Ascending aorta (tissue), 2 donors: ENCODE data around the gene CCN2. TPM values are rescaled to one million over a fixed set of nuclear protein-coding genes. Genes with fewer than 3 reads are reported as not detected.
"Not testable (repeated sequence)": the region's sequence is repeated elsewhere in the genome, so short reads cannot be mapped to it uniquely, and the experiment has no call there.

Experiments
- DNase-seq, 2 donors: peaks; one replicate each; pipeline ENCODE4 v3.0.0-alpha.2; 2019; ENCODE audit warnings: low spot score in 2 of 2
- H3K27ac ChIP-seq, 2 donors: fragments of 200-600 bp; sonication (generic); one replicate each; pipeline ENCODE4 v1.5.1; 2016 to 2017; ENCODE audit warnings: mild to moderate bottlenecking in 1 of 2
- H3K27me3 ChIP-seq: fragments of 200-600 bp; sonication (generic); one replicate; pipeline ENCODE4 v1.5.1; 2017
- H3K36me3 ChIP-seq, 2 donors: fragments of 200-600 bp; sonication (generic); one replicate each; pipeline ENCODE4 v1.5.1; 2016
- H3K4me1 ChIP-seq, 2 donors: fragments of 200-600 bp; sonication (generic); one replicate each; pipeline ENCODE4 v1.5.1; 2016 to 2017; ENCODE audit warnings: mild to moderate bottlenecking in 1 of 2
- H3K4me3 ChIP-seq, 2 donors: fragments of 200-600 bp; sonication (generic); one replicate each; pipeline ENCODE4 v1.5.1; 2016 to 2017; ENCODE audit warnings: mild to moderate bottlenecking in 1 of 2
- H3K9me3 ChIP-seq, 2 donors: fragments of 200-600 bp; sonication (generic); one replicate each; pipeline ENCODE4 v1.5.1; 2016
- CTCF ChIP-seq, 3 experiments: fragments of 200-600 bp in 2 of 3; fragments of 450-650 bp in 1 of 3; sonication (generic) in 2 of 3; IDR thresholded peaks; one replicate each; pipeline ENCODE4 v1.5.1; 2016 to 2019; ENCODE audit warnings: antibody characterized with exemption in 3 of 3, mild to moderate bottlenecking in 1 of 3, moderate library complexity in 1 of 3
- intact Hi-C: fragments of 100-400 bp; cut with DNase I; formaldehyde crosslinking; loops from one replicate; pipeline ENCODE4 v1.15.1; 2023
- total RNA-seq: library from RNA; depleted of rRNA; stranded (reverse); fragments of >200 nt; gene quantifications from one replicate; pipeline ENCODE4 v1.1.0, GENCODE V29; 2016

CCN2 gene
- total RNA-seq, 1 donor from 2014 or later: 916 TPM

- no peaks in the 10 kb centered on the region for H3K9me3 ChIP-seq
- no peak for TF ChIP-seq CTCF (IDR thresholded peaks at IDR 0.05)
- no peaks in the 10 kb centered on the region for H3K27me3 ChIP-seq
- intact Hi-C loops: loop anchor here (1.0 kb wide), 1 partner anchor 215 kb away; no protein-coding TSS in a partner anchor
- H3K36me3 ChIP-seq: no peaks in the 10 kb centered on the region
- no peaks in the 10 kb centered on the region for H3K4me1 ChIP-seq
- H3K4me3 ChIP-seq: no peak overlapping the region
- no peak for DNase-seq
- H3K27ac ChIP-seq: no peak overlapping the region
Measured at GRCh38 chr6:131910219-131910589, 41.0 kb downstream of the CCN2 start.

- DNase-seq: peak in 1 of 2 donors; percentile 83
- peak; percentile 66 to 89 (median 88) for TF ChIP-seq CTCF (IDR thresholded peaks at IDR 0.05)
Measured at GRCh38 chr6:131909408-131910218, 41.6 kb downstream of the CCN2 start.

GRCh38 chr6:131908787-131909186, 42.4 kb downstream of the CCN2 start:
- intact Hi-C loops: loop anchor here (5.0 kb wide), 1 partner anchor 126 kb away; no protein-coding TSS in a partner anchor
- not testable (repeated sequence) for H3K27ac ChIP-seq, H3K4me3 ChIP-seq, H3K4me1 ChIP-seq, DNase-seq, H3K9me3 ChIP-seq, H3K27me3 ChIP-seq, H3K36me3 ChIP-seq

More at GRCh38 chr6:131909408-131910218, 41.6 kb downstream of the CCN2 start:
- H3K4me3 ChIP-seq: no peak overlapping the region
- no peaks in the 10 kb centered on the region for H3K27me3 ChIP-seq
- H3K27ac ChIP-seq: no peak overlapping the region
- intact Hi-C loops: loop anchor here (1.0 to 5.0 kb wide), 2 partner anchors 127 to 214 kb away; no protein-coding TSS in a partner anchor
- no peaks in the 10 kb centered on the region for H3K9me3 ChIP-seq
- H3K4me1 ChIP-seq: no peaks in the 10 kb centered on the region
- H3K36me3 ChIP-seq: no peaks in the 10 kb centered on the region

- DNase-seq, H3K9me3 ChIP-seq, H3K4me3 ChIP-seq, H3K4me1 ChIP-seq, H3K27me3 ChIP-seq, intact Hi-C loops, H3K36me3 ChIP-seq, H3K27ac ChIP-seq: not testable (repeated sequence)
Measured at GRCh38 chr6:131903734-131904133, 47.4 kb downstream of the CCN2 start.

- H3K4me1 ChIP-seq, DNase-seq, H3K9me3 ChIP-seq, intact Hi-C loops, H3K4me3 ChIP-seq, H3K27ac ChIP-seq, H3K36me3 ChIP-seq, H3K27me3 ChIP-seq: not testable (repeated sequence)
Measured at GRCh38 chr6:131901326-131901873, 49.8 kb downstream of the CCN2 start.

GRCh38 chr6:131900231-131900630, 50.9 kb downstream of the CCN2 start:
- TF ChIP-seq CTCF (IDR thresholded peaks at IDR 0.05): no peak
- intact Hi-C loops: no loop called here
- Histone ChIP-seq H3K9me3 (no peaks in the 10 kb centered on the region), H3K4me1 (no peaks in the 10 kb centered on the region), H3K4me3 (no peak overlapping the region), H3K36me3 (no peaks in the 10 kb centered on the region), H3K27ac (no peak overlapping the region), H3K27me3 (no peaks in the 10 kb centered on the region)
- DNase-seq: no peak

- no peaks in the 10 kb centered on the region for H3K9me3 ChIP-seq
- DNase-seq: no peak
- H3K4me1 ChIP-seq: peaks cover 0 to 3% of the 10 kb centered on the region in 2 donors
- no peak overlapping the region for H3K27ac ChIP-seq
- no peak for TF ChIP-seq CTCF (IDR thresholded peaks at IDR 0.05)
- intact Hi-C loops: no loop called here
- no peak overlapping the region for H3K4me3 ChIP-seq
- no peaks in the 10 kb centered on the region for H3K36me3 ChIP-seq
- H3K27me3 ChIP-seq: no peaks in the 10 kb centered on the region
Measured at GRCh38 chr6:131898718-131899117, 52.5 kb downstream of the CCN2 start.
